ENCODE results near the gene OSBPL3.

OSBPL3 gene

DNA sequence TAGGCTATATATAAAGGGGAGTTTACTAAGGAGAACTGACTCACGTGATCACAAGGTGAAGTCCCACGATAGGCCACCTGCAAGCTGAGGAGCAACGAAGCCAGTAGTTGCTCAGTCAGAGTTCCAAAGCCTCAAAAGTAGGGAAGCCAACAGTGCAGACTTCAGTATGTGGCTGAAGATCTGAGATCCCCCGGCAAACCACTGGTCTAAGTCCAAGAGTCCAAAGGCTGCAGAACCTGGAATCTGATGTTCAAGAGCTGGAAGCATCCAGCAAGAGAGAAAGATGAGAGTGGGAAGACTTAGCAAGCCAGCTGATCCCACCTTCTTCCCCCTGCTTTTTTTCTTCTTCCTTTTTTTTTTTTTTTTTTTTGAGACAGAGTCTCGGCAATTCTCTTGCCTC, 195.7 kb downstream of the OSBPL3 start:
- no peak for DNase-seq

- DNase-seq, result peak; percentile 77
These were observed 196.3 kb downstream of the OSBPL3 start for GRCh38 chr7:24783698-24784097.

GRCh38 chr7:24781106-24781505, 198.9 kb downstream of the OSBPL3 start:
- no peak for DNase-seq

DNA sequence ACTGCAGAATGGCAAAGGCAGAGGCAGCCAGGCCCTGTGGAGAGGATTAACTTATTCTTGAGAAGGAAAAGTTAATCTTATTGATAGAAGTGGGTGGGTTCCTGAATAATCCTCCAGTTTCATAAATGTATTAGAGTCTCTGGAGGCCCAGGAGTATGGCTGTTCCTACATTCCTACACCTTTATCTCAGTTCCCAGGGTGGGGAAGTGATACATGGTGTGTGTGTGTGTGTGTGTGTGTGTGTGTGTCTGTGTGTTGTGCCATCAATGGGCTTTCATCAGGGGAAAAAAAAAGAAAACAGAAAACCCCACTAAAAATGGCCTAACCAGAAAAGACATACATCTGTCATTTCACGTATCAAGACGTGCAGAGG, 200.7 kb downstream of the OSBPL3 start:
- no peak for DNase-seq

DNA sequence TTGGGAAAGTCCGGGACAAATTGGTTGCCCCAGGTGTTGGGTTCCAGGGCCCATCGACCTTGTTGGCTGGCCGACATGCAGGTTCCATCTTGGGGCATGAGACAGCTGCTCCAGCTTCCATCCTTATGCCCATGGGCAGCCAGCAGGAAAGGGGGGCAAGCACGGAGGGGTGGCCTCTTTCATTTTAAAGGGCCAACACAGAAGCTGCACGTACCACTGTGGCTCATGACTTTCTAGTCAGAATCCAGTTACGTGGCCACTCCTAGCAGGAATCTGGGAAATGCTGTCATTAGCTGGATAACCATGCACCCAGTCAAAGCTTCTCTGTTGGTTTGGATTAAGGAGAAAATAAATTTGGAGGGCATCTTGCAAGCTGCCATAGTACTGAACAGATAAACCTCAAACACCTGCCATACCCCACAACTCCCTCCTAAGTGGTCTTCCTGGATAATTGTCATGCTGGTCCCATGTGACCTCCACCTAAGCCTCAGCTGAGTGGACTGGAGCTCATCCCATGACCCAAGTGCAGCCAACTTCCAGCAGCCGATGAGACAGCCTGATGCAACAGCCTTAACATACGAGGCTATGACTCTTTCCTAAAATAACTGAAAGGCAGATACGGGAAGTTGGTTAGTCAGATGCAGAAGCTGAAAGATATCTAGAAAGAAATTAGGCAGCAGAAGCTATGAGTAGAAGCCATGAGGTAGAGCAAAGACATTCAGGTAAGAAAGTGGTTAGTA, 201.3 kb downstream of the OSBPL3 start:
- DNase-seq, result peak; percentile 92

- no peak for DNase-seq
These were observed 202.2 kb downstream of the OSBPL3 start for GRCh38 chr7:24777806-24778205.

- DNase-seq, result no peak
These were observed 206.3 kb downstream of the OSBPL3 start for GRCh38 chr7:24773646-24774045.

DNA sequence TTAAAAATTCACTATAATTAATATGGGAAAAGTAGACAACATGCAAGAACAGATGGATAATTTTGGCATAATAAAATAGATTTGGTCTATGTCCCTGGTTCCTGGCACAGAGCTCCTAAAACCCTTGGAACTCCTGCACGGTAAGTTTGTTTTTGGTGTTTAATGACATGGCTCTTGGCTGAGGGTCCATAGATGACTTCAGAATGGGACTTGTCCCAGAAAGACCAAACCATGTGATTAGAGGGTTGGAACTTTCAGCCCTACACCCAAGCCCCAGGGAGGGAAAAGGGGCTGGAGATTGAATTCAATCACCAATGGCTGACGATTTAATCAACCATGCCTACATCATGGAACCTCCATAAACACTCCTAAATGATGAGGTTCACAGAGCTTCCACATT, 210.1 kb downstream of the OSBPL3 start:
- DNase-seq, result no peak

DNA sequence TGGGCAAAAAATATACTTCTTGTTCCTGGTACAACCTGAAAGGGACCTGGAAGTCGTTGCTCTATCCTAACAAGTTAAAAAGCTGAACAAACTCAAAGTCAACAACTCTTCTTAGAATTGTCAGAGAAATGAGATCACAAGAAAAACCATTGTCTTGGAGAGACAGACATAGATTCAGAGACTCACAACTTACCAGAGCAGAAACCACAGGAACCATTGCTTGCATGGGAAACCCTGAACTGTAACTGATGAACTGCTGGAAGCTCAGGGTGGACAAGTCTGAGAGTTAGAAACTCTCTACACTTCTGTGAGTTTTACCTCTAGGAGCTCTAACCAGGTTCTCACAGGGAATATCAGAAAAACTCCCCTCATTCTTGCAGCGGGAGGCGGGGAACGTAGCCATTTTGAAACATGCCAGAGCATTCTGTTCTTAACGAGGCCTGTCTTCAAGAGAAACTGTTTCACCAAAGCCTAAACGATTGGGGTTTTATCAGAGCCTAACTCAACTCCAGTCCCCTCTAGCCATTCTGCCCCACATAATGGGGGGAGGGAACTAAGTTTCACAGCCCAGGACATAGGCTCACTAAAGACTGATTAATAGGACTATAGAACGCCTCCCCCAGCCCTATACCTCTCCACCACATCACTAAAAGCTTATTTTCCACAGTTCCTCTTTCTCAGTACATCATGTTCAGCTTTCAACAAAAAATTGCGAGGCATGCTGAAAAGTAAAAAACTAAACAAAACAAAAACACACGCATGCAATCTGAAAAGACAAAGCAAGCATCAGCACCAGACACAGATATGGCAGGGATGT, 210.8 kb downstream of the OSBPL3 start:
- no peak for DNase-seq

DNA sequence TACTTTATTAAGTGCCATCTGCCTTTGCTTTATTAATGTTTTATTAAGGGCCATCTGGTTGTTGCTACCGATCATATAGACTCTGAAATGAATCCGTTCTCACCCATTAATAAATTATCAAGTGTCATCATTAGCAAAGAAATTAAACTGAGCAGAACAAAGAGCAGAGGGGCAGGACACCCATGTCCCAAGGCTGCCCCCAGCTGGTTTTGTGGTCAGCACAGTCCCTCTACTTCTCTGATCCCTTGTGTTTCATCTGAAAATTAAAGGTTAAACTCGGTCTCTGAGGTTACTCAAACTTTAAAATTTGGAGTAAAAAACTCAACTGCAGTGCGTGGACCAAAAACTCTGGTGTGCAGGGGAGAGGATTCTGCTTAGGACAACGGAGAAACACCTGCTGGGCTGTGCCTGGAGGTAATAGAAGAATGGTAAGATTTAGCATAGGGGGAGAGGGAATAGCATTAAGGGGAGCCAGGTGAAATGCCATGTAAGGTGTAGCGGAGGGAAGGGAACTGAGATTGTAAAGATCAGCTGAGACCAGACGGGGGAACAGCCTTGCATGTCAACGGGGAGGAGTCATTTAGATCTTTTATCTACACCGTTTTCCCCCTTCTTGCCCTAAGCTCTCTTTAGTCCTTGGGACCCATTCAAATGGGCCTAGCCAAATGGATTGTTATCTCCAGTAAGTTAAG, 212.0 kb downstream of the OSBPL3 start:
- no peak for DNase-seq

GRCh38 chr7:24764972-24765744, 214.8 kb downstream of the OSBPL3 start:
- DNase-seq, result no peak

DNA sequence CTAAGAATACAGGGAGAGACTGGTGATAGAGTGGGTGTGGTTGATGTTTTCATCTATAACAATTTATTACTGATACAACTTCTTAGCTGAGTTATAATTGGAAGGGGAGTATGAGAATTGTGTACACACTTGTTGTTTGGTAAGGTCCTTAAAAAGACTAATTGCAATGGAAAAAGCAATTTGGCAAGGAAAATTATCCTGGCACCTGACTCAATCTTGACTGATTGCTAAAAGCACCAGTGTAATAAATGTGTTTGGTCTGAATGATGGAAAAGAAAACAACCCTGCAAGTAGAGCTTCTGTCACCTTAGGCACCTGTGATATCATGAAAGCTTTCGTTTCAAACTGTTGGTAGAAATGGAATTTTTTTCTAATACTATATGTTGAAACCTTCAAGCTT, 216.0 kb downstream of the OSBPL3 start:
- DNase-seq, result no peak

GRCh38 chr7:24763303-24763901, 216.6 kb downstream of the OSBPL3 start:
- peak; percentile 46 for DNase-seq

DNA sequence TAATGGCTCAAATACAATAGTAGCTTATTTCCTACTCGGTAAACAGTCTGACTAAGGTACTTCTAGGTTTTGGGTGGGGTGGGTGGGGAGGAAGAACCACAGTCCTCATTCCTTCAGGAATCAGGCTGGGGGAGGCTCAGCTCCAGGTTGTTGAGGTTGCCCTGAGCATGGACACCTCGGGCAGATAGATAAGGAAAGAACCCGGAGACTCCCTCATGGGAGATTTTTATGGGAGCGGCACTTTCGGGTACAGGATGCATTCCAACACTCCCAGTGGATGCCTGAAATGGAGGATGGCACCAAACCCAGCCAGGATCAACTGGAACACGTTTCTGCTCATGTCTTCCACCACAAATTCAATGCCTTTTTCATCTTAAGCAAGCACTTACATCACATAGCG, 217.2 kb downstream of the OSBPL3 start:
- DNase-seq, result peak; percentile 100

DNA sequence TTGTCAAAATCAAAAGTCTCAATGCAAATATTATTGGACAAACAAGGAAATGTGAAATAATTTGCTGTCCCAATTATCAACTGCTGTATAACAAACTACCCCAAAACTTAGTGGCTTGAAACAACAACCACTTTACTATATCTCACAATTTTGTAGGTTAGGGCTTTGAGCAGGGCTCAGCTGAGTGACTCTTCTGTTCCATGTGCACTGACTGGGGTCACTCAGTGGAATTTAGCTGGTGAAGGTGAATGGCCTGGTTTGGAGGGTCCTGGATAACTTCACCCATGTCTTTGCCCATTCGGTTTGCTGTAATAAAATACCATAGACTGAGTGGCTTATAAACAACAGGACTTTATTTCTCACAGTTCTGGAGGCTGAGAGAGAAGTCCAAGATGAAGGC, 219.0 kb downstream of the OSBPL3 start:
- DNase-seq, result no peak

GRCh38 chr7:24757353-24758275, 222.4 kb downstream of the OSBPL3 start, which contains the start of gene GSDME:
GSDME (minus strand) TSS chr7:24757464; CDS start chr7:24749774, 7,690 bp downstream.
- DNase-seq, result peak; percentile 95

- DNase-seq, result peak; percentile 96
These were observed 223.2 kb downstream of the OSBPL3 start for GRCh38 chr7:24756545-24757352.

DNA sequence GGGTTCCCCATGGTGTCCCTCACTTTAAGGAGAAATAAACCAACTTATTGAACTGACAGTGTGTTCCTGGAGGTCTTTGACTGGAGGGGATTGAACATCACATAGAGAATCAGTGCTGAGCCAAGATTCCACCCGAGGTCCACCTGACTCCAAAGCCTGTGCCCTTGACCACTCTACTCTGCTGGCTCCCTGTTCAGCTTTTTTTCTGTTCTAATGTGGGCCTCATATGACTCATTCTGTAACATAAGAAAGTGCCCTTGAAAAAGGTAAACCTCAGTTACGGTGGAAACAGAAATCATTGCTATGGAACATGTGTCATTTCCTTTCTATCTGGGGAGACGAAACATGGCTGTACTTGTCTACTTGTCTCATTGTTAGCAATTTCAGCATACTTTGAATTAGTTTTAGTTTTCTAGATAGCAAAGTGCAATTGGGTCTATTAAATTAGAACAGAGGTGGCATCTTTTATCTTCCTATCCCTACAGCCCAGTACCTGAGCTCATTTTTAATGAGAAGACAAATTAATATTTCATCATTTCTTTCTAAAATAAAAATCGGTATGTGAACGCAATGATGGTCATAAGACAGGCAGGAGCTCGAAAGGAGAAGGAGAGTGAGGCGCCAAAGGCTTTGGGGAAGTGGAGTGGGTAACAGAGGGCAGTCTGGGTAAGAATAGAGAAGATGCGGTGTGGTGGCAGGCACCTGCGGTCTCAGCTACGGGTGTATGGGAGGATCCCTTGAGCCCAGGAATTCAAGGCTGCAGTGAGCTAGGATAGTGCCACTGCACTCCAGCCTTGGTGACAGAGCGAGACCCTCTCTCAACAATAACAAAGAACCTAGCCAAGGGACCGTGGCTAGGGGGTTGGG, 224.2 kb downstream of the OSBPL3 start:
- peak; percentile 94 for DNase-seq

DNA sequence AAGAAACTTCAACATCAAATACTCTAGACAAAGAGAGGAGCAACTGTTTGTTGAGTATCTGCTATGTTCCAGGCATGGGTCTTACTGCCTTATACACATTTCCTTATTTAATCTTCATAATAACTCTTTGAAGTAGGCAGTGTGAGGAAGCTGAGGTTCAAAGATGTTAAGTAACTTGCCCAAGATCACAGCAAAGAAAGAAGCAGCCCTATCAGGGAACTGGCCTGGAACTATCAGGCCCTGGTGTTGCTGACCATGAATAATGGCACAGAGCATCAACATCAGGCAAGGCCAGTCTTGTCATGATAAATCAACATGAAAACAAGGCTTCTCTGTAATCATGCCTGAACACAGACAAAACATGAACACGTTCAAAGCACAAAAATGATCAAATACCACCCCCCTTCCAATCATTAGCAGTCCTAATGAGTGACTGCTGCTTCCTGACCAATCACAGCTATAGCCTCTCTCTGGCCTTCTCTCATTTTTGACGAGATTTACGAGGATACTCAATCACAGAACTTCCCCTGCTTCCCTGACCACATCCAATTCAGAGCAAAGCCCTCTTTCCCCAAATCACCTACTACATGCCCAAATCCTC, 225.0 kb downstream of the OSBPL3 start:
- DNase-seq, result no peak
